ENCODE data around the gene C1orf116.

Gene C1orf116

GRCh38 chr1:207034208-207034607, 1.7 kb upstream of the C1orf116 start:
- DNase-seq: no peak

- no peak for DNase-seq
Measured at GRCh38 chr1:207033302-207033701, 746 bp upstream of the C1orf116 start.

- DNase-seq: no peak
Measured at GRCh38 chr1:207031632-207032264, 808 bp downstream of the C1orf116 start.

DNA sequence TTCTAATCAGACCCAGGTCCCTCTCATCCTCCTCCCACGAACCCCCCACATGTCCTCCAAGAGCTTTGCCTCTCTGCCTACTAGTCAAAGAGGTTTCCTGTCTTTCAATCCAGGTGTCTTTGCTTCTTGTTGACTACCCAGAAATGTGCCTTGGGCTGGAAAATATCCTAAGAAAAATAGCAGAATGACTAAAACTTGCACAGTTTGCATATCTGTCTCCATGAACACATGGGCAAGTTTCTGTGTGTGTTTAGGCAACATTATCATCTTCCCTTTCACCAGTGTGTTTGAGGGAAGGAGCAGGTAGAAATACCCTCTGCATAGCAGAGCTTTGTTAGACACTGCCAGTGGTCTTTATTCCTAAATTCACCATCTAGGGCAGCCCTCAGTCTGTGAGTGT, 1.5 kb downstream of the C1orf116 start:
- no peak for DNase-seq

- DNase-seq: no peak
Measured at GRCh38 chr1:207030522-207031009, 2.0 kb downstream of the C1orf116 start.

GRCh38 chr1:207029701-207030521, 2.6 kb downstream of the C1orf116 start:
- DNase-seq: no peak

GRCh38 chr1:207028884-207029650, 3.5 kb downstream of the C1orf116 start:
- DNase-seq: no peak

DNA sequence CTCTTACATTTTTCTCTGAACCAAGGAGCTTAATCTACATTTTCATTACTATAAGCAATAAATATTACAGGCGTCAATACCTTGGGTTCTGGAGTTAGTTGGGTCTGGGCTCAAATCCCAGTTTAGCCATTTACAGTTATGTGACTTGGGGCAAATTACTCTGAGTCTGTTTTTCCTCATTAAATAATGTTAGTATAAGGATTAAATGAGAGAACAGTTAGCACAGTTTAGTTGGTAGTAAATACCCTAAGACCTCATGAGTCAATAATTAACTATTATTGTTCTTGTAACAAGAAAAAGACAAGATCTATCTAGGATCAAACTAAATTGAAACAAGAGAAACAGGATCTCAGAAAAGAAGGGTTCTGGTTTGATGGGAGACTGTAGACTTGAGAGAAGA, 4.6 kb downstream of the C1orf116 start:
- no peak for DNase-seq

GRCh38 chr1:207027206-207027777, 5.3 kb downstream of the C1orf116 start:
- no peak for DNase-seq

GRCh38 chr1:207026104-207026534, 6.4 kb downstream of the C1orf116 start:
- DNase-seq: no peak

DNA sequence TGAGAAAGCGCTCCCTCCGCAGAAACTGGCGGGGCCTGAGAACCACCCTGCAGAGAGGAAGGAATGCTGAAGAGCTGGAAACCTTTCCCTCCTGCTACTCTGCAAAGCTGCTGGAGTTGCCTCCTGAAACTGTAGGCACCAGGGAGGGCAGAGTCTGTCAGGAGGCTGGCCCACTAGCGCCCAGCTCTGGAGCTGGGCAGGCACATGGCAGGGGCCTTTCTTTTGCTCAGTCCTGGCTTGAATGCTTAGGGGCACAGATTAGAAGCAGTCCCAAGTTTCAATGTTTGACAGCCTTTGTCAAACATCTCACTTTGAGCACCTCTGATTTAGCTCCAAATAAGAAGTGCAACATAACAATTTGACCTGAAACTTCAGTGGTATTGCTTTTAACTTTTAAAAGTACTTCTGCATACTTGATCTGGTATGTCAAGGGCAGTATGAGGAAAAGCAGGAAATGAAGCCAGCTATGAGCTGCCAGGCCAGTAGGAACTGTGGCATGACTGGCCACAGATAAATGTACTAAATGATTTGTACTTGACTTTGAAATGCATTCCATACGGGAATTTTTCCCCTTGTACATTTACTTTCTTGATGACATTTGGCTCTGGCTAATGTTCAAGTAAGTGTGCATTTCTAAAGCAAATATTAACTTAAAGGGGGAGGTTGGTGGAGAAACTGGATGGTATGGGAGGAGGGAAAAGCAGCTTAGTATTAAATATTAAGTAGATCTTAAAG, 7.2 kb downstream of the C1orf116 start:
- no peak for DNase-seq

- no peak for DNase-seq
Measured at GRCh38 chr1:207024202-207025145, 8.1 kb downstream of the C1orf116 start.

DNA sequence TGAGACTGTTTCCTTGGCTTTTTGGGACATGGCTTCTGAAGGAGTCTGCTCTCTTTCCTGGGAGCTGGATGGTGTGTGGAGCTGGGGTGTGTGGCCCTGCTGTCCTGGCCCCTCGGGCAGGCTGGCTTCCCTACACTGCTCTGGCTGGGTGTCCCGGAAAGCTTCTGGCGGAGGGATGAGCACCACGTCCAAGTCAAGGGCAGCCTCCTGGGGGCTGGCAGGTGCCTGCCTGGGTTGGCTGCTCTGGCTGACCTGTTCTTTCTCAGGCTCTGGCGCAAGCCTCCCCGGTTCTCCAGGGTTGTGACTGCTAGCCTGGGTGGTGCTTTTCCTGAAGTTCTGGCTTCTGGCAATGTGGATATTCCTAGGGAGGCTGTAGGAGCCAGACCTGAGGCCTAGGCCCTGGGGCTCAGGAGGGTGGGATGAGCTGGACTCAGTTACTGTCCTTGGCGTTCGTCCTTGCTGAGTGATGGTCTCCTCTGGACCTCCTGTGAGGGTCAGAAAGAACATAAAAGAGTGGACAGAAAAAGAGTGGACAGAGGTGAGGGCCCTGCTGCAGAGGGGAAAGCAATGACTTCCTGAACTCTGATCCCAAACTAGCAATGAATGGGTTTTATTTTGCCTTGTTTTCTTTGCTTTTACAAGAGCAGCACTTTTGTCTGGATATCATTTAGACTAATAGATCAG, 9.4 kb downstream of the C1orf116 start:
- DNase-seq: no peak

DNA sequence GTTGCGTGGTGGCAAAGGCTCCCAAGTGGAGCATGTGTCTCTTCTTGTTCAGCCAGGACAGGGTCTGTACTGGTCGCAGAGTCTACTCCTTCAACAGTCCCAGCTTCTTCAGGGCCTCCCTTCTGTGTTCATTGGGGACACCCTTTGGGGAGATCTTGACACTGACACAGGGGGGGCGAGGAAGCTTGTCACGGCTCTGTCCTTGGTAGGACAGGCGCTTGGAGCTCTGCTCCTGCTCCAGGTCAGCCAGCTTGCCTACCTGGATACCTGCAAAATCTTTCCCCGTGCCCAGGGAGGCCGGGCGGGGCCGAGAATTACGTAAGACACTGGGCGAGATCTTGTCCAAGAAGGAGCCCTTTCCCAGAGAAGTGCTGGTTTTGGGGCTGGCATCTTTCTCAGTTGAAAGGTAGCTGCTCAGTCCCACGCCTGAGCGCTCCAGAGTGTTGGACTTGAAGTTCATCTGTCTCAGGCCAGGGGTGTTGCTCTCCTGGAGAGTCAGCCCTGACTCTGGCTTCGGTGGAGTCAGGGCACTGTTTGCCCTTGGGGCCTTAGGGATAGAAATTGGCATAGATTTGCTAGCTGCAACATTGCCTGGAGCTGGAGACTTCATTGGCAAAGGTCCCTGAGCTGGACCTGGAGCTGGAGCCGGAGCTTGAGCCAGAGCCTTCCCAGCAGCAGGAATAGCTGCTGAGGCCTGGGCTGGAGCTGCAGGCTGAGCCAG, 10.5 kb downstream of the C1orf116 start:
- no peak for DNase-seq

- DNase-seq: no peak
Measured at GRCh38 chr1:207021139-207021861, 11.3 kb downstream of the C1orf116 start.

- DNase-seq: no peak
Measured at GRCh38 chr1:207020709-207021107, 11.8 kb downstream of the C1orf116 start.

DNA sequence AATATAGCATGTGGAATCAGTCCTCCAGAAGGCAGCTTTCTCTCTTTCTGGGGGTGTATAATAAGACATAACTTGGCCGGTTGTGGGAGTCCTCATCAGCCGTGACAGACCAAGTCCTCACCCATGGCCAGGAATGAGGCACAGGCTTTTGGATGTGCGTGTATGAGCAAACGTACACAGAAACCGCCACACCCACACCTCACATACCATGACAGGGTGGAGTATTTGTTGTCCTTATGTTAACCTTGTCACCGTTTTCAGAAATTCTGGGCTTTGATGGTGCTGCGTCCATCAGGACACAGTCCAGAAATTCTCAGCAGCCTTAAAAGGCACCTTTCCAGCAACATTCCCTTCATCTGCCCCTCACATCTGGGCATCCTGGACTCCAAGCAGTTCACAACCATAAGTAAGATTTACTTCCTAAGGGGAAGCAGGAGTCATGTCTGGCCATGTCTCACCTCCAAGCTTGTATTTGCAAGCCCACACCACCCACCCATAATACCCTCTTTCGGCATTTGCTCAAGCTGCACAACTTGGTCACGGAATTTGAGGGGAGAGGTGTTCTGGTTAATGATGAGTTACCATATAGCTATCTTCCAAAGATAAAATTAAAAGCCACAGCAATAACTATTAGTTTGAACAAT, 12.4 kb downstream of the C1orf116 start:
- DNase-seq: no peak

GRCh38 chr1:207019661-207020060, 12.9 kb downstream of the C1orf116 start:
- DNase-seq: no peak

DNA sequence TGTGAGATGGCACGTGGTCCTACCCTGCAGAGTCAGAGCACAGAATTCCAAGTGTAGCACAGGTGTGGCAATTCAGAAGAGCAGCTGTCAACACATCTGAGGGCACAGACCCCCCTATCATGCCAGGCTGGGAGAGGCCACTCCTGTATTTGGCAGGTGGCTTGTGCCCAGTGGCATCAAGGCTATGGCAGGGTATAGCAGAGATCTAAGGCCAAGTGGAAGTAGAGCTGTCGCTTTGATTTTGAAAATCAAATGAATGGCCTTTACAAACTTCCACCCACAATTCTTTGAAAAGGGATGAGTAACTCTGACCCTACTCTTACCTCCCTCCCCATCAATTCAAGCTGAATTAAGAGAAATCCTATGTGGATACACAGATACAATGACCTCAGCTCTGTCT, 13.4 kb downstream of the C1orf116 start:
- DNase-seq: no peak
